NCI-H2171 treated with DMSO at 0.1 percent for 48 hours (cell line): ENCODE results near the gene PRMT6.
A peak's percentile ranks its signal among the peaks of the same experiment; 100 is the strongest.
"Not testable (repeated sequence)": the region's sequence is repeated elsewhere in the genome, so short reads cannot be mapped to it uniquely, and the experiment has no call there.

Experiments
- DNase-seq: peaks from one replicate; lab custom pipeline; 2025; lab: John Stamatoyannopoulos, UW

Gene PRMT6

DNA sequence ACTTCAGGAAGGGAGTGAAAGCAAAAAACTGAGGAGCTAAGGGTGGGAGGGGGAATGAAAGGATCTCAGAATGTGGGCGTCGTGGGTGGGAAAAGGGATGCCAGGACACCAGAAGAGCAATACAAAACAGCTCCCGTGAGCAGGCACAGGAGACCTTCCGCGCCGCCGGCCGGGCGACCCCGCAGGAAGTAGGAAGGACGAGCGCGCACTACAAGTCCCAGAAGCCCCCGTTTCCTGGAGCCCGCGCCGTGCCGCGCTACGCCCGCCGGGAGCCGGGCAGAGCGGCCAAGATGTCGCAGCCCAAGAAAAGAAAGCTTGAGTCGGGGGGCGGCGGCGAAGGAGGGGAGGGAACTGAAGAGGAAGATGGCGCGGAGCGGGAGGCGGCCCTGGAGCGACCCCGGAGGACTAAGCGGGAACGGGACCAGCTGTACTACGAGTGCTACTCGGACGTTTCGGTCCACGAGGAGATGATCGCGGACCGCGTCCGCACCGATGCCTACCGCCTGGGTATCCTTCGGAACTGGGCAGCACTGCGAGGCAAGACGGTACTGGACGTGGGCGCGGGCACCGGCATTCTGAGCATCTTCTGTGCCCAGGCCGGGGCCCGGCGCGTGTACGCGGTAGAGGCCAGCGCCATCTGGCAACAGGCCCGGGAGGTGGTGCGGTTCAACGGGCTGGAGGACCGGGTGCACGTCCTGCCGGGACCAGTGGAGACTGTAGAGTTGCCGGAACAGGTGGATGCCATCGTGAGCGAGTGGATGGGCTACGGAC, at the start of gene PRMT6:
Gene PRMT6 (plus strand): TSS at position 249 of the 771 bp plus-strand sequence. CDS start 42 bp downstream, at position 291.
- peak; percentile 95 for DNase-seq

DNA sequence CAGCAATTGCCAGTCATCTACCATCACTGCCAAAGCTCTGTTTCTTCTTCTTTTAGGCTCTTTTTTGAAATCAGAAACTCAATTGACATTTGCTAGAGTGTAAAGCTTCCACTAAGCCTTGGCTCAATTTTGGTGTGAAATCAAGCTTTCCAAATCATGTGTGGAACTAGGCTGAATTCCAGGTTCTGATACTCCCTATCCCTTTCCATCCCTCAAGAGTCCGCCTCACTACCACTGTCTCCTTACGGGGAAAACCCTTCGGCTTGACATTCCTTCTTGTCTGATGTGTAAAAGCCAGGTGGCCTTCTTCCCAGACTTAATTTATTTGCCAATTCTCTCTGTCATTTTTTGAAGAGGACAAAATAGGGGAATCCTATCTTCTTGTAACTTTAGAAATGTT, 47.2 kb upstream of the PRMT6 start:
- DNase-seq: no peak

DNA sequence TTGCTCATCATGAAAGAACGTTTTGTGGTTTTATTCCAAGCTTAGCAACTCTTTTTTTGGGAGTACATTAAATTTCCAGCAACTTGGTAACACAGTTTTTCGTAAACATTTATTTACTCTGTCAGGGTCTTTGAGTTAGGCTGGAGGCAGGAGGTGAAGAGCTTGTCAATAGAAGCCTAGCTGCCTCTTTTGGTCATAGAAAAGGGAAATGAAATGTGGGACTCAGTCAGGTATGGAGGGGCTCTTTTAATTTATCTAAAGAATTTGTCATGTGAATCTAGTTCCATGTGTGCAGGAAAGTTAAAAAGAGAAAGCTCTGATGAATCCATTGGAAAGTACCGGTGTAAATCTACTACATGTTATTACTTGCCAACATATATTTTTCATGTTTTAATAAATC, 45.9 kb upstream of the PRMT6 start:
- DNase-seq: no peak

- no peak for DNase-seq
Observed at GRCh38 chr1:107016376-107016978, 40.0 kb upstream of the PRMT6 start.

DNA sequence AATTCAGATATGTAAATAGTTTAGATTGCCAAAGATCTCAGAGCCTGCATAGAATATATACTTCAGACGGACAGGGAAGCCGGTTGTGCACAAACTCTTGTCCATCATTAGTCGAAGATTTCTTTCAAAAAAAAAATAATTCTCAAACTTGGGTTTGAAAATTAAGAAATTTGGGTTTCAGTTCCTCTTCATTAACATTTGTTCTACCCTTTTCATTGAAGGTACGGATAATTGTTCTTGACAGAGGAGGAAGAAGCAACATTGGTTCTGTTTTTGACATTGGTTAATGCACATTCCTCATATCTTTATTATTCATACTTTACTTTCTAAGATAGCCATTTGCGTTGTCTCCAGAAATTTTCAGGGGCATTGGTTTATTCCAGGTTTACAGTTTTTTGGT, 38.0 kb upstream of the PRMT6 start:
- DNase-seq: no peak

- DNase-seq: no peak
Observed at GRCh38 chr1:107019166-107019565, 37.3 kb upstream of the PRMT6 start.

GRCh38 chr1:107038874-107039273, 17.6 kb upstream of the PRMT6 start:
- DNase-seq: not testable (repeated sequence)

DNA sequence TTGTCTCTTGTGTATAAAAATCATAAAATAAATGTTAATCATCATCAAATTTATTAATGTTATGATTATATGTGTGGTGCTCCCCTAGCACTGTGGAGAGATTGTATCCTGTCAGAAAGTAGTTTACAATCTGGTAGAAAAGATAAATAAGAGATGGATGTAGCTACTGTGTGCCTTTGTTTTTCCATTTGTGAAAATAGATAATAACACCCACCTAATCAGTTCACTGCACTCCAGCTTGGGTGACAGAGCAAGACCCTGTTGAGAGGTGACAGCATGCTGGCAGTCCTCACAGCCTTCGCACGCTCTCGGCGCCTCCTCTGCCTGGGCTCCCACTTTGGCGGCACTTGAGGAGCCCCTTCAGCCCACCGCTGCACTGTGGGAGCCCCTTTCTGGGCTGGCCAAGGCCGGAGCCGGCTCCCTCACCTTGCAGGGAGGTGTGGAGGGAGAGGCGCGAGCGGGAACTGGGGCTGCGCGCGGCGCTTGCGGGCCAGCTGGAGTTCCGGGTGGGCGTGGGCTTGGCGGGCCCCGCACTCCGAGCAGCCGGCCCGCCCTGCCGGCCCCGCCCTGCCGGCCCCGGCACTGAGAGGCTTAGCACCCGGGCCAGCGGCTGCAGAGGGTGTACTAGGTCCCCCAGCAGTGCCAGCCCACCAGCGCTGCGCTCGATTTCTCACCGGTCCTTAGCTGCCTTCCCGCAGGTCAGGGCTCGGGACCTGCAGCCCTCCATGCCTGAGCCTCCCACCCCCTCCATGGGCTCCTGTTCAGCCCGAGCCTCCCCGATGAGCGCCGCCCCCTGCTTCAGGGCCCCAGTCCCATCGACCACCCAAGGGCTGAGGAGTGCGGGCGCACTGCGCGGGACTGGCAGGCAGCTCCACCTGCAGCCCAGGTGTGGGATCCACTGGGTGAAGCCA, 11.9 kb upstream of the PRMT6 start:
- not testable (repeated sequence) for DNase-seq

DNA sequence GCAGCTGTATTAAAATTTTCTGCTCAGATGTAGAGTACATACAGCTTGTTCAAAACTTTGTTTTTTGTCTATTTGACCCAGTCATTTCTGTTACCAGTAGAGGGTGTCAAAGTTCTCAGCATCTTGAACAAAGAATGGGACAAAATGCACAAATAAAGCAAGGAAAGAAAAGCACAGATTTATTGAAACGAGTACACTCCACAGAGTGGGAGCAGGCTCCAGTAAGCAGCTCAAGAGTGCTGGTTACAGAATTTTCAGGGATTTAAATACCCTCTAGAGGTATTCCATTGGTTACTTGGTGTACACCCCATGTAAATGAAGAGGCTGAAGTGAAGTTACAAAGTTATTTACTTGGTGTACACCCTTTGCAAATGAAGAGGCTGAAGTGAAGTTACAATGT, 8.9 kb upstream of the PRMT6 start:
- no peak for DNase-seq

DNA sequence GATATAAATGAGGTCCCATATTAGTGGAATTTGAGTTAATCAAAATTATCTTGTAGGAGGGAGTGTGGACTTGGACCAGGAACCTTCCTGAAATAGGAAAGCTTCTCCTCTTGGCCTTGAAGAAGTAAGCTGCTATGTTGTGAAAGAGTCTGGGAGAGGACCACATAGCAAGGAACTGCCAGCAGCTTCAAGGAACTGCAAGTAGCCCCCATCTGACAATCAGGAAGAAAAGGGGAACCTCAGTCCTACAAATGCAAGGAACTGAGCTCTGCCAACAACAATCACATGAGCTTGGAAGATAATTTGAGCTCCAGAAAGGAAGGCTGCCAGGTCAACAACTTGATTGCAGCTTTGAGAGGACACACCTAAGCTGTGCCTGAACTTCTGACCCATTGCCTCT, 8.2 kb upstream of the PRMT6 start:
- DNase-seq: no peak

- no peak for DNase-seq
Observed at GRCh38 chr1:107051266-107051665, 5.2 kb upstream of the PRMT6 start.

GRCh38 chr1:107055919-107056425, 502 bp upstream of the PRMT6 start:
- DNase-seq: not testable (repeated sequence)

DNA sequence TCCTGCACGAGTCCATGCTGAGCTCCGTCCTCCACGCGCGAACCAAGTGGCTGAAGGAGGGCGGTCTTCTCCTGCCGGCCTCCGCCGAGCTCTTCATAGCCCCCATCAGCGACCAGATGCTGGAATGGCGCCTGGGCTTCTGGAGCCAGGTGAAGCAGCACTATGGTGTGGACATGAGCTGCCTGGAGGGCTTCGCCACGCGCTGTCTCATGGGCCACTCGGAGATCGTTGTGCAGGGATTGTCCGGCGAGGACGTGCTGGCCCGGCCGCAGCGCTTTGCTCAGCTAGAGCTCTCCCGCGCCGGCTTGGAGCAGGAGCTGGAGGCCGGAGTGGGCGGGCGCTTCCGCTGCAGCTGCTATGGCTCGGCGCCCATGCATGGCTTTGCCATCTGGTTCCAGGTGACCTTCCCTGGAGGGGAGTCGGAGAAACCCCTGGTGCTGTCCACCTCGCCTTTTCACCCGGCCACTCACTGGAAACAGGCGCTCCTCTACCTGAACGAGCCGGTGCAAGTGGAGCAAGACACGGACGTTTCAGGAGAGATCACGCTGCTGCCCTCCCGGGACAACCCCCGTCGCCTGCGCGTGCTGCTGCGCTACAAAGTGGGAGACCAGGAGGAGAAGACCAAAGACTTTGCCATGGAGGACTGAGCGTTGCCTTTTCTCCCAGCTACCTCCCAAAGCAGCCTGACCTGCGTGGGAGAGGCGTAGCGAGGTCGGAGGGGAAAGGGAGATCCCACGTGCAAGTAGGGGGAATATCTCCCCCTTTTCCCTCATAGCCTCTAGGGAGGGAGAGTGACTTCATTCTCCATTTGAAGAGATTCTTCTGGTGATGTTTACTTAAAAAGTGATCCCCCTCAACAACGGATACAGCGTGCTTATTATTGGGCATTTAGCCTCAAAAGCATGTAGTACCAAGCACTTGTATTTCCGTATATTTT, 991 bp downstream of the PRMT6 start:
- peak; percentile 60 for DNase-seq

DNA sequence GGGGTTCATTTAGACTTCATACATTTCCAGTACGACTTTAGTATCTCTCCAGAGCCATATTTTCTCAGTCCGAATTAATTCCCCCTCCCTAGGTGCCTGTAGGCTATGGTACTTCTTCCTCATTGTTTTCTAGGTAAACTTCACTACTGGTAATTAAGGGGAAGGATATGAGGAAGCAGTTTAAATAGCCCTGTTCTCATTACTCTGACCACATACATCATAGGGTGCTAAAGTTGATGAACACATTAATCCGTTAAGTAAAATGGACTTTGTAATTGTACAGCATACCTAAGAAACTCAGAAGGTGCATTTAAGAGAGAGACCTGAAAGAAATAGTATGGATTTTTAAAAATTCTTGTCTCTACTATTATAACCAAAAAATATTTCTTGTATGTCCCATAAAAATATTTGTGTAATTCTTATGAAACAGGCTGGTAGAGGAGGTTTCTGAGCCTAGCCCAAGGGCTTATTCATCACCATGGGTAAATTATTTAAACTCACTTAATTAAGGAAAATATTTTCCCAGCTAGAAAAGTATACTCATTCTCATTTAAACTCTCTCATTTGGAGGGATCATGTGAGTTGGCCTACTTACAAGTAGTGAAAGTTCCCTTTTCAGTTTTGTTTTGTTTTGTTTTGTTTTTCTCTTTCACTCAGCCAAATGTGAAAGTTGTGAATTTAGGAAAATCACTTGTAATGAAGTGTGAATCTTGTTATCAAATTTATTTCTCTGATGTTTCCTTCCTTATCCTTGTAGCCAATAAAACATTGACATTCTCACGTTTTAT, 2.0 kb downstream of the PRMT6 start:
- DNase-seq: peak; percentile 33

- DNase-seq: no peak
Observed at GRCh38 chr1:107061886-107062285, 5.4 kb downstream of the PRMT6 start.

DNA sequence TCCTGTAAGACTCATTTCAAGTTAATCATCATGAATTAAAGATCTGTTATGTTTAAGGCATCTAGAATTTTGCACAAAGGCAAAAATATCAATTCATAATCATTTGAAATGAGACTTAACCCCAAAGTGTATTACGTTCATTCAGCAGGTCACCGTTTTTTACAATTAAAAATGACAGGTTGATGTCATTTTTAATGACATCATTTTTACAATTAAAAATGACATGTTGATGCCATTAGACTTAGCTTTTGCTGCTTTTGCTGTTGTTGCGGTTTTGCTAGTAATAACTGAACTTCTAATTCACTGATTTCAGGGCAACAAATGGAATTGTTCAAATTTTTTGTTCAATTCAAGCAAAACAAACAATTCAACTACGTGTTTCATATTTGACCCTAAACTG, 17.0 kb downstream of the PRMT6 start:
- no peak for DNase-seq

DNA sequence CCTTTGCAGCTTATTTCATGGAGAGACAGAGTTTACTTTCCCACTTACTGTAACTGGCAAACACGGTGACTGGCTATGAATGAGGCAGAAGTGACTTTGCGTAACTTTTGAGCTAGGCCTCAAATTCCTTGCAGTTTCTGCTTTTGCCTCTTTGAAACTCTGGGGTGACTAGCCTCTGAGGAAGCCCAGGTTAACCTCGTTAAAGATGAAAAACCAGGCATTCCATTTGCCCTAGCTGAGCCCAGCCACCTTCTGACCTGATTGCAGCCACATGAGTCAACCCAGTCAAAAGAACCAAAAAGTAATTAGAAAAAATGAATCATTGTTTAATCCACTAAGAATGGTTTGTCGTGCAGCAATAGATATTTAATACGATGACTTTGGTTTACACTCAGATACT, 20.4 kb downstream of the PRMT6 start:
- no peak for DNase-seq

- DNase-seq: no peak
Observed at GRCh38 chr1:107079249-107079648, 22.8 kb downstream of the PRMT6 start.

- DNase-seq: no peak
Observed at GRCh38 chr1:107081102-107081501, 24.6 kb downstream of the PRMT6 start.

- no peak for DNase-seq
Observed at GRCh38 chr1:107091418-107091817, 34.9 kb downstream of the PRMT6 start.
